ENCODE data around the gene AATF.
"Not testable (repeated sequence)": the region's sequence is repeated elsewhere in the genome, so short reads cannot be mapped to it uniquely, and the experiment has no call there.

The AATF gene

DNA sequence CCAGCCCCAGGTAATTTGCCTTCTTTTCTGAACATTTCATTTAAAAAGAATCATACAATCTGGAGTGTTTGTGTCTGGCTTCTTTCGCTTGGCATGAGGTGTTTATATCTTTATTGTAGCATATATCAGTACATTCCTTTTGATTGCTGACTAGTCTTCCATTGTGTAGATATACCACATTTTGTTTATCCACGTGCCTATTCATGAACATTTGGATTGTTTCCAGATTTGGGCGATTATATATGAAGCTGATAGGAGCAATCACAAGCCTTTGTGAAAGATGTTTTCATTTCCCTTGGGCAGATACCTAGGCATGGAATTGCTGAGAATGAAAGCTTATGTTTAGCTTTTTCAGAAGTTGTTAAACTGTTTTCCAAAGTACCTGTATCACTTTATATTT is 120.3 kb downstream of the AATF start:
- Histone ChIP-seq H3K4me3 (ENCODE audit: insufficient read length, low read depth) (no peak overlapping the region), H3K9me3 (ENCODE audit: insufficient read depth, low read length) (no peaks in the 10 kb centered on the region), H3K36me3 (ENCODE audit: insufficient read depth, insufficient read length, low read length) (no peaks in the 10 kb centered on the region), H3K9ac (ENCODE audit: insufficient read length, low read depth) (no peak overlapping the region), H3K4me1 (ENCODE audit: insufficient read depth, insufficient read length) (peaks cover 12% of the 10 kb centered on the region), H3K27me3 (ENCODE audit: insufficient read depth, insufficient read length) (no peaks in the 10 kb centered on the region)
- TF ChIP-seq YY1 (IDR thresholded peaks at IDR 0.05; ENCODE audit: insufficient read depth, insufficient read length) (no peak), SUZ12 (IDR thresholded peaks at IDR 0.05; ENCODE audit: extremely low read depth, insufficient read depth, insufficient read length) (no peak), ZNF274 (IDR thresholded peaks at IDR 0.05; ENCODE audit: low read depth, low read length) (no peak)
- DNase-seq (ENCODE audit: low read depth, low spot score) = no peak

DNA sequence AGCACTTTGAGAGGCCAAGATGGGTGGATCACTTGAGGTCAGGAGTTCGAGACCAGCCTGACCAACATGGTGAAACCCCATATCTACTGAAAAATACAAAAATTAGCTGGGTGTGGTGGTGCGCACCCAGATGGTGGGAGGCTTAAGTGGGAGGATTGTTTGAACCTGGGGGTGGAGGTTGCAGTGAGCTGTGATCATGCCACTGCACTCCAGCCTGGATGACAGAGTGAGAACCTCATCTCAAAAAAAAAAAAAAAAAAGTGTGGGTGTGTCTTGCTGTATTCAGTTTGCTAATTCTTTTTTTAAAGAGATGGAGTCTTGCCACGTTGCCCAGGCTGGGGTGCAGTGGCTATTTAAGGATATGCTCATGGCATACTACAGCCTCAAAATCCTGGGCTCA is 124.7 kb downstream of the AATF start:
- H3K9me3 ChIP-seq (ENCODE audit: insufficient read depth, low read length); DNase-seq (ENCODE audit: low read depth, low spot score); H3K9ac ChIP-seq (ENCODE audit: insufficient read length, low read depth); H3K4me3 ChIP-seq (ENCODE audit: insufficient read length, low read depth); H3K4me1 ChIP-seq (ENCODE audit: insufficient read depth, insufficient read length); H3K27me3 ChIP-seq (ENCODE audit: insufficient read depth, insufficient read length); H3K36me3 ChIP-seq (ENCODE audit: insufficient read depth, insufficient read length, low read length): not testable (repeated sequence)

DNA sequence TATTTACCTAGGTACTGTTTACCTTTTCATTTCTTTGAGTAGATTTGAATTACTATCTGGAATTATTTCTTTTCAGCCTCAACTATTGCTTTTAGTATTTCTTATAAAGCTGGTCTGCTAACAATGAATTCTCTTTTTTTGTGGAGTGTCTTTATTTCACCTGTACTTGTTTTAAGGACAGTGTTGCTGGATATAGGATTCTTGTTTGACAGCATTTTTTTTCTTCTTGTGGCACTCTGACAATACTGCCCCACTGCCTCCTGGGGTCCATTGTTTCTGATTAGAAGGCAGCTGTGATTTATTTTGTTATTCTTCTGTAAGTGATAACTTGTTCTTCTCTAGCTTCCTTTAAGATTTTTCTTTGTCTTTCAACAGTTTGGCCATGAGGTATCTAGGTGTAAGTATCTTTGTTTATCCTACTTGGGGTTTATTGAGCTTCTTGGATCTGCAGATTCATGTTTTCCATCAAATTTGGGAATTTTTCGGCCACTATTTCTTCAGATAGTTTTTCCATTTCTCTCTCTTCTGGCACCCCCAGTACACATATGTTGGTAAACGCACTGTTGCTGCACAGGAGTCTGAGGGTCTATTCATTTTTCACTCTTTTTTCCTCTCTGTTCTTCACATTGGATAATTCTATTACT is 130.4 kb downstream of the AATF start:
- H3K36me3 ChIP-seq (ENCODE audit: insufficient read depth, insufficient read length, low read length) = no peaks in the 10 kb centered on the region
- DNase-seq (ENCODE audit: low read depth, low spot score) = no peak
- no peaks in the 10 kb centered on the region for H3K27me3 ChIP-seq (ENCODE audit: insufficient read depth, insufficient read length)
- H3K9ac ChIP-seq (ENCODE audit: insufficient read length, low read depth) = no peak overlapping the region
- H3K4me3 ChIP-seq (ENCODE audit: insufficient read length, low read depth) = no peak overlapping the region
- peaks cover 9% of the 10 kb centered on the region; the same call in 1 of the 2 replicates for H3K9me3 ChIP-seq (ENCODE audit: insufficient read depth, low read length)
- TF ChIP-seq ZNF274 (IDR thresholded peaks at IDR 0.05; ENCODE audit: low read depth, low read length) (no peak), YY1 (IDR thresholded peaks at IDR 0.05; ENCODE audit: insufficient read depth, insufficient read length) (no peak)
- H3K4me1 ChIP-seq (ENCODE audit: insufficient read depth, insufficient read length) = no peaks in the 10 kb centered on the region

GRCh38 chr17:37079735-37080134 is 131.0 kb downstream of the AATF start:
- Histone ChIP-seq H3K4me3 (ENCODE audit: insufficient read length, low read depth) (no peak overlapping the region), H3K27me3 (ENCODE audit: insufficient read depth, insufficient read length) (no peaks in the 10 kb centered on the region), H3K36me3 (ENCODE audit: insufficient read depth, insufficient read length, low read length) (no peaks in the 10 kb centered on the region), H3K9ac (ENCODE audit: insufficient read length, low read depth) (no peak overlapping the region), H3K9me3 (ENCODE audit: insufficient read depth, low read length) (peaks cover 9% of the 10 kb centered on the region; the same call in 1 of the 2 replicates), H3K4me1 (ENCODE audit: insufficient read depth, insufficient read length) (no peaks in the 10 kb centered on the region)
- no peak for DNase-seq (ENCODE audit: low read depth, low spot score)
- no peak for TF ChIP-seq YY1 (IDR thresholded peaks at IDR 0.05; ENCODE audit: insufficient read depth, insufficient read length)
- no peak for TF ChIP-seq SUZ12 (IDR thresholded peaks at IDR 0.05; ENCODE audit: extremely low read depth, insufficient read depth, insufficient read length)
- TF ChIP-seq ZNF274 (IDR thresholded peaks at IDR 0.05; ENCODE audit: low read depth, low read length) = no peak

DNA sequence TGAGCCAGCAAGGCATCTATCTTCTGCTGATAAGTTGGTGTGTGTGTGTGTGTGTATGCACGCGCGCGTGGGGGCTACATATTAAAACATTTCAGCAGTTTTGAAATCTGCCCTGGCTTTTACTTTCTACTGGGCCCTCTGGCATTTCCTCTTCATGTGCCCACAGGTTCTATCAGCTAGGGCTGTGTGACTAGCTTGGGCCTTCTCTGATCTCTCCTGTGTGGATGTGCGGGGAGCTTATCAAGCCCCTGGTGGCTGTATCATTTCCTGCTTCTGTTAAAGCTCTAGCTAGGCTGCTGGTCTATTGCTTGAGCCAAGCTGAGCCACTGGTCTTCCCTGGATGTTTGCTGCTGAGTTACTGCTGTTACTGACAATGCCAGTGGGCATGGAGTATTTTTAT is 132.5 kb downstream of the AATF start:
- H3K9ac ChIP-seq (ENCODE audit: insufficient read length, low read depth) = no peak overlapping the region
- peaks cover 14% of the 10 kb centered on the region for H3K36me3 ChIP-seq (ENCODE audit: insufficient read depth, insufficient read length, low read length)
- DNase-seq (ENCODE audit: low read depth, low spot score) = no peak
- H3K4me1 ChIP-seq (ENCODE audit: insufficient read depth, insufficient read length) = no peaks in the 10 kb centered on the region
- no peak overlapping the region for H3K4me3 ChIP-seq (ENCODE audit: insufficient read length, low read depth)
- H3K27me3 ChIP-seq (ENCODE audit: insufficient read depth, insufficient read length) = no peaks in the 10 kb centered on the region
- no peak for TF ChIP-seq SUZ12 (IDR thresholded peaks at IDR 0.05; ENCODE audit: extremely low read depth, insufficient read depth, insufficient read length)
- no peak for TF ChIP-seq YY1 (IDR thresholded peaks at IDR 0.05; ENCODE audit: insufficient read depth, insufficient read length)
- no peak for TF ChIP-seq ZNF274 (IDR thresholded peaks at IDR 0.05; ENCODE audit: low read depth, low read length)
- peaks cover 9% of the 10 kb centered on the region; the same call in 1 of the 2 replicates for H3K9me3 ChIP-seq (ENCODE audit: insufficient read depth, low read length)

- Histone ChIP-seq H3K4me1 (ENCODE audit: insufficient read depth, insufficient read length) (no peaks in the 10 kb centered on the region), H3K9ac (ENCODE audit: insufficient read length, low read depth) (no peak overlapping the region), H3K27me3 (ENCODE audit: insufficient read depth, insufficient read length) (no peaks in the 10 kb centered on the region), H3K9me3 (ENCODE audit: insufficient read depth, low read length) (peaks cover 9% of the 10 kb centered on the region; the same call in 1 of the 2 replicates), H3K4me3 (ENCODE audit: insufficient read length, low read depth) (no peak overlapping the region), H3K36me3 (ENCODE audit: insufficient read depth, insufficient read length, low read length) (peaks cover 25% of the 10 kb centered on the region)
- TF ChIP-seq YY1 (IDR thresholded peaks at IDR 0.05; ENCODE audit: insufficient read depth, insufficient read length) (no peak), SUZ12 (IDR thresholded peaks at IDR 0.05; ENCODE audit: extremely low read depth, insufficient read depth, insufficient read length) (no peak), ZNF274 (IDR thresholded peaks at IDR 0.05; ENCODE audit: low read depth, low read length) (no peak)
- no peak for DNase-seq (ENCODE audit: low read depth, low spot score)
Observed at GRCh38 chr17:37082311-37082860, 133.6 kb downstream of the AATF start.

- peaks cover 25% of the 10 kb centered on the region for H3K36me3 ChIP-seq (ENCODE audit: insufficient read depth, insufficient read length, low read length)
- no peak for TF ChIP-seq YY1 (IDR thresholded peaks at IDR 0.05; ENCODE audit: insufficient read depth, insufficient read length)
- TF ChIP-seq ZNF274 (IDR thresholded peaks at IDR 0.05; ENCODE audit: low read depth, low read length) = no peak
- TF ChIP-seq SUZ12 (IDR thresholded peaks at IDR 0.05; ENCODE audit: extremely low read depth, insufficient read depth, insufficient read length) = no peak
- no peak overlapping the region for H3K9ac ChIP-seq (ENCODE audit: insufficient read length, low read depth)
- no peak for DNase-seq (ENCODE audit: low read depth, low spot score)
- H3K27me3 ChIP-seq (ENCODE audit: insufficient read depth, insufficient read length) = no peaks in the 10 kb centered on the region
- peaks cover 9% of the 10 kb centered on the region; the same call in 1 of the 2 replicates for H3K9me3 ChIP-seq (ENCODE audit: insufficient read depth, low read length)
- H3K4me1 ChIP-seq (ENCODE audit: insufficient read depth, insufficient read length) = no peaks in the 10 kb centered on the region
- no peak overlapping the region for H3K4me3 ChIP-seq (ENCODE audit: insufficient read length, low read depth)
Observed at GRCh38 chr17:37082985-37083384, 134.2 kb downstream of the AATF start.
